Body of pancreas (tissue), 4 donors: ENCODE results near the gene MCF2L2.

ENCODE experiments used
- POLR2A ChIP-seq, 3 donors: fragments of 450-650 bp; IDR thresholded peaks; one replicate each; pipeline ENCODE4 v1.6.1; 2016; ENCODE audit warnings: antibody characterized with exemption in 3 of 3, mild to moderate bottlenecking in 2 of 3
- TF ChIP-seq, protein P1 (sequence below), 7 experiments: fragments of 450-650 bp in 4 of 7; fragments of 200-600 bp in 3 of 7; sonication (generic) in 3 of 7; IDR thresholded peaks; one replicate each; pipeline ENCODE4 v1.5.1; 2016 to 2019; ENCODE audit warnings: antibody characterized with exemption in 7 of 7

DNA sequence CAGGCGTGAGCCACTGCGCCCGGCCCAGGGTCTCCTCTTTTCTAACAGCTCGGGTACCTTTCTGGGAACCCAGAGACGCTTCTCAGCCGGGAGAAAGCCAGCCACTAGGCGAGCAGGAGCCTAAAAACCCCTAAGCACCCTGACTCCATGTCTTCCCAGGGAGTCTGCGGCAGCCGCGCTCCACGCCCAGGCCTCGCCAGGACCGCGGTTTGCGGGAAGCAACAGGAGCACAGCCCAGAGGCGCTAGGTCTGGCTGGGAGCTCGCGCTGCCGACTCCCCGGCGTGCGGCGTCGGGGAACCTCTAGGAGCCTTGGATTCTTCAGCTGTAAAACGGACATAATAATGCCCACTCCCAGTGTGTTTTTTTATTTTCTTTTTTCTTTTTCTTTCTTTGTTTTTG, 264.9 kb downstream of the MCF2L2 start:
- no peak for TF ChIP-seq POLR2A (IDR thresholded peaks at IDR 0.05)
- TF ChIP-seq, protein P1, sequence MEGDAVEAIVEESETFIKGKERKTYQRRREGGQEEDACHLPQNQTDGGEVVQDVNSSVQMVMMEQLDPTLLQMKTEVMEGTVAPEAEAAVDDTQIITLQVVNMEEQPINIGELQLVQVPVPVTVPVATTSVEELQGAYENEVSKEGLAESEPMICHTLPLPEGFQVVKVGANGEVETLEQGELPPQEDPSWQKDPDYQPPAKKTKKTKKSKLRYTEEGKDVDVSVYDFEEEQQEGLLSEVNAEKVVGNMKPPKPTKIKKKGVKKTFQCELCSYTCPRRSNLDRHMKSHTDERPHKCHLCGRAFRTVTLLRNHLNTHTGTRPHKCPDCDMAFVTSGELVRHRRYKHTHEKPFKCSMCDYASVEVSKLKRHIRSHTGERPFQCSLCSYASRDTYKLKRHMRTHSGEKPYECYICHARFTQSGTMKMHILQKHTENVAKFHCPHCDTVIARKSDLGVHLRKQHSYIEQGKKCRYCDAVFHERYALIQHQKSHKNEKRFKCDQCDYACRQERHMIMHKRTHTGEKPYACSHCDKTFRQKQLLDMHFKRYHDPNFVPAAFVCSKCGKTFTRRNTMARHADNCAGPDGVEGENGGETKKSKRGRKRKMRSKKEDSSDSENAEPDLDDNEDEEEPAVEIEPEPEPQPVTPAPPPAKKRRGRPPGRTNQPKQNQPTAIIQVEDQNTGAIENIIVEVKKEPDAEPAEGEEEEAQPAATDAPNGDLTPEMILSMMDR (IDR thresholded peaks at IDR 0.05), result no peak
